Brain microvascular endothelial cell (primary cell): ENCODE results near the gene GARNL3.

Experiments used
- DNase-seq: peaks from one replicate; pipeline ENCODE4 v3.0.0-alpha.2; 2020
- H3K27ac ChIP-seq: fragments of 250-450 bp; sonication (Bioruptor Pico); 2 replicates; pipeline ENCODE4 v1.5.1; 2020; ENCODE audit warnings: mild to moderate bottlenecking, moderate library complexity
- H3K27me3 ChIP-seq: fragments of 250-450 bp; sonication (Bioruptor Pico); replicated peaks from 2 replicates; pipeline ENCODE4 v1.5.1; 2020; ENCODE audit warnings: mild to moderate bottlenecking
- H3K36me3 ChIP-seq: fragments of 250-450 bp; sonication (Bioruptor Pico); replicated peaks from 2 replicates; pipeline ENCODE4 v1.5.1; 2020; ENCODE audit warnings: mild to moderate bottlenecking
- H3K4me3 ChIP-seq: 2 replicates; pipeline ENCODE4 v1.5.1; 2011; ENCODE audit warnings: low read depth, mild to moderate bottlenecking, control low read depth, low read length, moderate library complexity
- in situ Hi-C: cut with HindIII; loops from 2 replicates; pipeline ENCODE4 v1.10.0; 2017; ENCODE audit warnings: low sequenced_read_pairs, low pct_ligation_motif_present
- TF ChIP-seq, protein P1 (sequence below): IDR thresholded peaks from 2 replicates; pipeline ENCODE4 v1.5.1; 2011; ENCODE audit warnings: low read depth, mild to moderate bottlenecking, moderate library complexity, low read length, control low read depth, inconsistent platforms; ENCODE audit errors: missing control alignments

GARNL3 gene

DNA sequence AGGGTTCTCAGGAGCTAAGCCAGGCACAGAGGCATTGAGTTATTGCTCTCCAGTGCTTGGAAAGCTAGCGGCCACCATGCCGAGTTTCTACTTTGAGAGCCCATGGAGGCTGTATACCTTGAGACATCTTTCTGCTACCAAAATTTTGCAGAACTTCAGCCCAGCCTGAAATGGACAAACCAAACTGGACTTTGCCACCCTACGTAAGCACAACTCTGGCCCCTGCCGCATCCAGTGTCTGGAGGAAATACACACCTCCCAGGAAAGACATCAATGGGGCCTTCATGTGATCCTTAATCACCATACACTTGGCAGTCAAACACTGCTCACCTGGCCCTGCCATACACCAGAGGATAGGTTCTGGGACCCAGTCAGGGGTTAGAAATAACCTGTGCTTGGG, 27.8 kb downstream of the GARNL3 start:
- no peak overlapping the region for H3K27ac ChIP-seq
- H3K4me3 ChIP-seq: no peak overlapping the region
- TF ChIP-seq, protein P1, sequence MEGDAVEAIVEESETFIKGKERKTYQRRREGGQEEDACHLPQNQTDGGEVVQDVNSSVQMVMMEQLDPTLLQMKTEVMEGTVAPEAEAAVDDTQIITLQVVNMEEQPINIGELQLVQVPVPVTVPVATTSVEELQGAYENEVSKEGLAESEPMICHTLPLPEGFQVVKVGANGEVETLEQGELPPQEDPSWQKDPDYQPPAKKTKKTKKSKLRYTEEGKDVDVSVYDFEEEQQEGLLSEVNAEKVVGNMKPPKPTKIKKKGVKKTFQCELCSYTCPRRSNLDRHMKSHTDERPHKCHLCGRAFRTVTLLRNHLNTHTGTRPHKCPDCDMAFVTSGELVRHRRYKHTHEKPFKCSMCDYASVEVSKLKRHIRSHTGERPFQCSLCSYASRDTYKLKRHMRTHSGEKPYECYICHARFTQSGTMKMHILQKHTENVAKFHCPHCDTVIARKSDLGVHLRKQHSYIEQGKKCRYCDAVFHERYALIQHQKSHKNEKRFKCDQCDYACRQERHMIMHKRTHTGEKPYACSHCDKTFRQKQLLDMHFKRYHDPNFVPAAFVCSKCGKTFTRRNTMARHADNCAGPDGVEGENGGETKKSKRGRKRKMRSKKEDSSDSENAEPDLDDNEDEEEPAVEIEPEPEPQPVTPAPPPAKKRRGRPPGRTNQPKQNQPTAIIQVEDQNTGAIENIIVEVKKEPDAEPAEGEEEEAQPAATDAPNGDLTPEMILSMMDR: no peak
- no peak for DNase-seq
- H3K27me3 ChIP-seq: no peaks in the 10 kb centered on the region
- in situ Hi-C loops: no loop called here
- H3K36me3 ChIP-seq: no peaks in the 10 kb centered on the region

DNA sequence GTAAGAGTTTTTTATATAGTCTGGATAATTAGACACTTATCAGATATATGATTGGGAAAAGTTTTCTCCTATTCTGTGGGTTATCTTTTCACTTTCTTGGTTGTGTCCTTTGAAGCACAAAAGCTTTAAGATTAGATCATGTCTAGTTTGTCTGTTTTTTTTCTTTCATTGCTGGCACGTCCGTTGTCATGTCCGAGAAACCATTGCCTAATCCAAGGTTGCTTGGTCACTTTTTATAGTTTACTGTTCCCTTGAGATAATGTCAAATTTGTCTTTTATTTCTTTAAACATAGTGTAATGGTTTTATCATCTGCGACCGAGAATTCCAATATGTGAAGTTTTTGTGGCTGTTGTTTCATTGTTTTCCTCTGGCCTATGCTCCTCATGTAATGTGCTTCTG, 28.8 kb downstream of the GARNL3 start:
- TF ChIP-seq, protein P1: no peak
- Histone ChIP-seq H3K4me3 (no peak overlapping the region), H3K27me3 (no peaks in the 10 kb centered on the region), H3K27ac (no peak overlapping the region), H3K36me3 (no peaks in the 10 kb centered on the region)
- in situ Hi-C loops: no loop called here
- DNase-seq: no peak

GRCh38 chr9:127293767-127294166, 29.2 kb downstream of the GARNL3 start:
- Histone ChIP-seq H3K4me3 (no peak overlapping the region), H3K27ac (no peak overlapping the region), H3K36me3 (no peaks in the 10 kb centered on the region), H3K27me3 (no peaks in the 10 kb centered on the region)
- DNase-seq: no peak
- TF ChIP-seq, protein P1: no peak
- in situ Hi-C loops: no loop called here

- Histone ChIP-seq H3K36me3 (no peaks in the 10 kb centered on the region), H3K4me3 (no peak overlapping the region), H3K27me3 (no peaks in the 10 kb centered on the region), H3K27ac (no peak overlapping the region)
- DNase-seq: no peak
- TF ChIP-seq, protein P1: no peak
- in situ Hi-C loops: no loop called here
Observed at GRCh38 chr9:127295005-127295404, 30.4 kb downstream of the GARNL3 start.

DNA sequence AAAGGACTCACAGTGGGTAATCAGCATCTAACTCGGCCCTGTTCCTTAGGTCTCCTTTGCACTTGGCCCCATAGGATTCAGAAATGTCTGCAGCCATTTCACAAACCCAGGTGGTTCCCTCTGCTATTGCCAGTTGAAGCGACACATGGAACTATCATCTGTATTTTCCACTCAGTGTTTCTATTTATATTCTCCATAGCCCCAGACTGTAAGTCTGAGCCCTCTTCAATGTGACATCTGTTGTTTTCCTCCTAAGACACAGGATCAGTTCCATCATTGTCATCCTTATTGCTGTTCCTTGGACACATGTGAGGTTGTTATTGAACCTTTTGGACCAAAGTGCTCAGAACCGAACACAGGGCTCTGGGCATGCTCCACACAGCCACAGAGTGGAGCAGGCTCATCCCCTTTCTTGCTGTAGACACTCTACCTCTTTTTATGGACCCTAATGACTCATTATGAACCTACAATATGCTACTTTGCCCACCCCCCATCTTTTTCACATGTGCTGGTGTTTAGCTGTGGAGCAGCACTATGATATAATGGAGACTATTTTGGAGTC, 36.4 kb downstream of the GARNL3 start:
- TF ChIP-seq, protein P1: no peak
- Histone ChIP-seq H3K27me3 (no peaks in the 10 kb centered on the region), H3K27ac (no peak overlapping the region), H3K4me3 (no peak overlapping the region), H3K36me3 (no peaks in the 10 kb centered on the region)
- in situ Hi-C loops: no loop called here
- DNase-seq: no peak

GRCh38 chr9:127303830-127304229, 39.3 kb downstream of the GARNL3 start:
- H3K36me3 ChIP-seq: no peaks in the 10 kb centered on the region
- H3K27ac ChIP-seq: no peak overlapping the region
- H3K27me3 ChIP-seq: no peaks in the 10 kb centered on the region
- no peak for DNase-seq
- in situ Hi-C loops: no loop called here
- TF ChIP-seq, protein P1: no peak
- H3K4me3 ChIP-seq: no peak overlapping the region
